Vagina (tissue), 2 donors: ENCODE measurements around the gene OPTC. TPM values are rescaled to one million over a fixed set of nuclear protein-coding genes. Genes with fewer than 3 reads are reported as not detected.
"Not testable (repeated sequence)": the region's sequence is repeated elsewhere in the genome, so short reads cannot be mapped to it uniquely, and the experiment has no call there.

Experiments used
- DNase-seq, 2 donors: peaks; one replicate each; pipeline ENCODE4 v3.0.0-alpha.2; 2017; ENCODE audit errors: extremely low spot score in 2 of 2
- H3K27ac ChIP-seq: fragments of 200-600 bp; sonication (generic); one replicate; pipeline ENCODE4 v1.5.1; 2019
- H3K27me3 ChIP-seq: fragments of 200-600 bp; sonication (generic); one replicate; pipeline ENCODE4 v1.5.1; 2019
- H3K36me3 ChIP-seq, 2 donors: fragments of 200-600 bp; sonication (generic); one replicate each; pipeline ENCODE4 v1.5.1; 2017 to 2019
- H3K4me1 ChIP-seq: fragments of 200-600 bp; sonication (generic); one replicate; pipeline ENCODE4 v1.5.1; 2019
- H3K4me3 ChIP-seq, 2 donors: fragments of 200-600 bp; sonication (generic); 1 replicate in 1 of 2; 2 replicates in 1 of 2; pipeline ENCODE4 v1.5.1; 2016 to 2019
- H3K9me3 ChIP-seq: fragments of 200-600 bp; sonication (generic); one replicate; pipeline ENCODE4 v1.5.1; 2019
- POLR2A ChIP-seq, 2 donors: fragments of 450-650 bp; IDR thresholded peaks; one replicate each; pipeline ENCODE4 v1.6.1; 2017; ENCODE audit warnings: antibody characterized with exemption in 2 of 2, mild to moderate bottlenecking in 2 of 2, moderate library complexity in 2 of 2
- POLR2AphosphoS5 ChIP-seq, 2 donors: sonication (generic); formaldehyde crosslinking; IDR thresholded peaks; one replicate each; pipeline ENCODE4 v1.9.0; 2017; ENCODE audit warnings: antibody characterized with exemption in 2 of 2, mild to moderate bottlenecking in 2 of 2, low read depth in 1 of 2; ENCODE audit not compliant: insufficient read depth in 1 of 2
- intact Hi-C: fragments of 100-400 bp; cut with DNase I; formaldehyde crosslinking; loops from one replicate; pipeline ENCODE4 v1.15.1; 2023
- total RNA-seq: library from RNA; depleted of rRNA; stranded (reverse); fragments of >200 nt; gene quantifications from one replicate; pipeline ENCODE4 v1.2.3, GENCODE V29; 2016
- TF ChIP-seq, protein P1 (sequence below), 3 experiments: fragments of 450-650 bp in 2 of 3; fragments of 200-600 bp in 1 of 3; sonication (generic) in 1 of 3; IDR thresholded peaks; one replicate each; pipeline ENCODE4 v1.5.1; 2017 to 2019; ENCODE audit warnings: antibody characterized with exemption in 3 of 3, mild to moderate bottlenecking in 2 of 3, moderate library complexity in 2 of 3

The OPTC gene
- total RNA-seq, 1 donor from 2014 or later: not detected

DNA sequence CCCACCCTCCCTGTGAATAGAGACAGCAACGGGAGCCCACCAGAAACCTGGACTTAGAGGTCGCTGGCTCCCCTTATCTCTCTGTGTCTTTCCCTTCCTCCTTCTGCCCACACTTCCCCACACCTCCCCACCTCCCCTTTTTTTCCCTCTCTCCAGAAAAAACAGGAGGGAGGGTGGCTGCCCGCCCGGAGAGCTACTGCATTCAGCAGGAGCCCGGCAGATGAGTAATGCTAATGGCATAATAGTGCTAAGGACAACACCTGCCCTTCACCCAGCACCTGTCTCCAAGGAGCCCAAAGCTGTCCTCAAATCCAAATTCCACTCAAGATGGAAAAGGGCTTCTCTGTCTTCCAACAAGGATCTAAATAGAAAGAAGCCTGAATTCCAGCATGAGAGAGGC, 29.7 kb upstream of the OPTC start:
- peak overlapping the region; percentile 95 for H3K27ac ChIP-seq
- no peak for TF ChIP-seq POLR2AphosphoS5 (IDR thresholded peaks at IDR 0.05; ENCODE audit: insufficient read depth in 1 of 2, low read depth in 1 of 2)
- TF ChIP-seq, protein P1, sequence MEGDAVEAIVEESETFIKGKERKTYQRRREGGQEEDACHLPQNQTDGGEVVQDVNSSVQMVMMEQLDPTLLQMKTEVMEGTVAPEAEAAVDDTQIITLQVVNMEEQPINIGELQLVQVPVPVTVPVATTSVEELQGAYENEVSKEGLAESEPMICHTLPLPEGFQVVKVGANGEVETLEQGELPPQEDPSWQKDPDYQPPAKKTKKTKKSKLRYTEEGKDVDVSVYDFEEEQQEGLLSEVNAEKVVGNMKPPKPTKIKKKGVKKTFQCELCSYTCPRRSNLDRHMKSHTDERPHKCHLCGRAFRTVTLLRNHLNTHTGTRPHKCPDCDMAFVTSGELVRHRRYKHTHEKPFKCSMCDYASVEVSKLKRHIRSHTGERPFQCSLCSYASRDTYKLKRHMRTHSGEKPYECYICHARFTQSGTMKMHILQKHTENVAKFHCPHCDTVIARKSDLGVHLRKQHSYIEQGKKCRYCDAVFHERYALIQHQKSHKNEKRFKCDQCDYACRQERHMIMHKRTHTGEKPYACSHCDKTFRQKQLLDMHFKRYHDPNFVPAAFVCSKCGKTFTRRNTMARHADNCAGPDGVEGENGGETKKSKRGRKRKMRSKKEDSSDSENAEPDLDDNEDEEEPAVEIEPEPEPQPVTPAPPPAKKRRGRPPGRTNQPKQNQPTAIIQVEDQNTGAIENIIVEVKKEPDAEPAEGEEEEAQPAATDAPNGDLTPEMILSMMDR (IDR thresholded peaks at IDR 0.05): no peak
- no peak for TF ChIP-seq POLR2A (IDR thresholded peaks at IDR 0.05)
- H3K27me3 ChIP-seq: no peaks in the 10 kb centered on the region
- peaks cover 41% of the 10 kb centered on the region for H3K4me1 ChIP-seq
- intact Hi-C loops: no loop called here
- no peak for DNase-seq
- H3K9me3 ChIP-seq: no peaks in the 10 kb centered on the region
- no peak overlapping the region for H3K4me3 ChIP-seq
- no peaks in the 10 kb centered on the region for H3K36me3 ChIP-seq

DNA sequence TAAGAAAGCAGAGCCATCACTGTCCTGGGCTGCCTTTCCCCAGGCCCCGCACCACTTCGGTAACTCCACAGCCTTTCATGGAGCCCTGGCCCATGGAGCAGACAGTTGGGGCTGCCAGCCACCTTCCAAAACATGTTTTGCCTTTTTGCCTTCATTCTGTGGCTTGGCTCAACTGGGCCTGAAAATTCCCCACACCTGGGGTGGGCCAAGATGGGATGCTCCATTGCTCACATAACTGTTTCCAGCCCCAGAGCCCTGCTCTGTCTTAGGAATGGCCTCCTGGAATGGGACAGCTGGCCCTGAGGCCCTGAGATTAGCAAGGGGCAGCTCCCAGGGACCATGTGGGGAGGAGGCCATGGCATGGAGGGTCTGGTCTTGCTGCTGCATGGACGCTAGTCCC, 29.2 kb upstream of the OPTC start:
- Histone ChIP-seq H3K36me3 (no peaks in the 10 kb centered on the region), H3K4me3 (no peak overlapping the region), H3K4me1 (peaks cover 41% of the 10 kb centered on the region), H3K9me3 (no peaks in the 10 kb centered on the region), H3K27me3 (no peaks in the 10 kb centered on the region), H3K27ac (peak overlapping the region; percentile 95)
- intact Hi-C loops: loop anchor here (5.0 kb wide), 1 partner anchor 187 kb away; no protein-coding TSS in a partner anchor
- no peak for DNase-seq
- TF ChIP-seq, protein P1 (IDR thresholded peaks at IDR 0.05): no peak
- TF ChIP-seq POLR2A (IDR thresholded peaks at IDR 0.05) (no peak), POLR2AphosphoS5 (IDR thresholded peaks at IDR 0.05; ENCODE audit: insufficient read depth in 1 of 2, low read depth in 1 of 2) (no peak)

DNA sequence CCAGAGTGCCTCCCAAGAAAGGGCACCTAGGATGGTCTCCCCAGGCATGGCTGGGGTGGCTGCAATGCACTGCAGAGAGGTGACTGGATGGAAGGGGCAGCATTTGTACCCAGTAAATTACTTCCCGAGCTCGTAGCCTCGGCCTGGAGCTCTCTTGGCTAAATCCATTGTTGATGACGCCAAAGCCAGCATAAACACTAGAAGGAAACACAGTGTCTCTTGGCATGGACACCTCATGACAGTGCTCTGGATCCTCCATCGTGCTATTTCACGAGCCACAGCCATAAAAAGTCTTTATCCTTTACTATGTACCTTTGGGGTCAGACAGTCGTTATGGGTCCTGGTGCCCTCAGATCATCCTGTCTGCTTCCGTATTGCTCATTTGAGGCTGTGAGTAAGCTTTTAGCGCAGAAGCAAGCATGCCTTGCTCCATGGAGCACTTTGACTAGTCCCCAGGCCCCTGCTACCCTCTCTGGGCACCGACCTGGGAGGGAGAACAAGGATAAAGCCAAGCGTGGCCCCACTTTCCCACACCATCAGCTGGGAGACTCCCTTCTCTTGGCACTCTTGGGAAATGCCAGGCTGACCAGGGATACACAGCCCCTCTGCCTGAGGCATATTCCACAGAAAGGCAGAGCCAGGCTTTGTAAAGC, 28.7 kb upstream of the OPTC start:
- no peaks in the 10 kb centered on the region for H3K9me3 ChIP-seq
- no peak overlapping the region for H3K4me3 ChIP-seq
- peaks cover 41% of the 10 kb centered on the region for H3K4me1 ChIP-seq
- no peak for TF ChIP-seq POLR2A (IDR thresholded peaks at IDR 0.05)
- TF ChIP-seq POLR2AphosphoS5 (IDR thresholded peaks at IDR 0.05; ENCODE audit: insufficient read depth in 1 of 2, low read depth in 1 of 2): peak; percentile 61 to 62
- intact Hi-C loops: loop anchor here (5.0 kb wide), 1 partner anchor 188 kb away; no protein-coding TSS in a partner anchor
- H3K27ac ChIP-seq: peak overlapping the region; percentile 95
- H3K27me3 ChIP-seq: no peaks in the 10 kb centered on the region
- no peaks in the 10 kb centered on the region for H3K36me3 ChIP-seq
- DNase-seq: no peak

DNA sequence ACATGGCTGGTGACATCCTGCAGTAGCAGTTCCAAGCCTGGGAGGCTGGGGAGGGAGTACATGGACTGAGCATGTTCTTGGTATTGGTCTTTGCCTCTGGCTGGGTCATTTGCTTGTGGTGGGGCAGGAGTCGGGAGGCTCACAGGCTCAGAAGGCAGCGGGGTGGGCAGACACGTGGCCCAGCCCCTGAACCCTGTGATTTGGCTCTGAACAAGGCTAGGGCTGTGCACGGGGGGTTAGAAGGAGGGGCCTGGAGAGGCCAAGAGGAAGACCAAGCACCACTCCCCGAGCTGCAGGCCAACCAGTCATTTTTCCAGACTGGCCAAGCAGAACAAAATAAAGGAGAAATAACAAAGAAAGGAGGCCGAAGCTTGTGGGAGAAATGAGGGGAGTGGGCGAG, 28.0 kb upstream of the OPTC start:
- Histone ChIP-seq H3K27me3 (no peaks in the 10 kb centered on the region), H3K4me1 (peaks cover 41% of the 10 kb centered on the region), H3K27ac (peak overlapping the region; percentile 95), H3K36me3 (no peaks in the 10 kb centered on the region), H3K9me3 (no peaks in the 10 kb centered on the region), H3K4me3 (no peak overlapping the region)
- DNase-seq: no peak
- intact Hi-C loops: loop anchor here (5.0 kb wide), 1 partner anchor 189 kb away; no protein-coding TSS in a partner anchor
- TF ChIP-seq POLR2AphosphoS5 (IDR thresholded peaks at IDR 0.05; ENCODE audit: insufficient read depth in 1 of 2, low read depth in 1 of 2) (peak in 1 of 2 donors; percentile 60), POLR2A (IDR thresholded peaks at IDR 0.05) (no peak)
- TF ChIP-seq, protein P1 (IDR thresholded peaks at IDR 0.05): no peak

DNA sequence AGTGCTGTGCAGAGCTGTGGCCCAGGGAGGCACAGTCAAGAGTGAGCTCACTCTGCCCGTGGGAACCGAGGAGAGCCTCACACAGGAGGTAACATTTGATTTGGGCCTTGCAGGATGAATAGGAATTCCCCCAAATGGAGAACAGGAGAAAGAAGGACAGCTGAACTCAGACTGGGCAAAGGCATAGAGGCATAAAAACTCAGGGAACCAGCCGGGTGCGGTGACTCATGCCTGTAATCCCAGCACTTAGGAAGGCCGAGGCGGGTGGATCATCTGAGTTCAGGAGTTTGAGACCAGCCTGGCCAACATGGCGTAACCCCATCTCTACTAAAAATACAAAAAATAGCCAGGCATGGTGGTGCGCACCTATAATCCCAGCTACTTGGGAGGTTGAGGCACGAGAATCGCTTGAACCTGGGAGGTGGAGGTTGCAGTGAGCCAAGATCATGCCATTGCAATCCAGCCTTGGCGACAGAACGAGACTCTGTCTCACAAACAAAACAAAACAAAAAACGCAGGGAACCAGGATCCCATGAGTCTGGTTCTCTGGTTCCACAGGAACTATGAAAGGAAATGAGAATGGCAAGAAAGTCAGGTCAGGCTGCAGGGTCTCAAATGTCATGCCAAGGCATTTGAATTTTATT, 26.9 kb upstream of the OPTC start:
- H3K4me3 ChIP-seq, H3K9me3 ChIP-seq, H3K36me3 ChIP-seq, H3K27me3 ChIP-seq, DNase-seq: not testable (repeated sequence)
- intact Hi-C loops: loop anchor here (5.0 kb wide), 1 partner anchor 190 kb away; no protein-coding TSS in a partner anchor
- peaks cover 41% of the 10 kb centered on the region for H3K4me1 ChIP-seq
- H3K27ac ChIP-seq: peak overlapping the region; percentile 95

DNA sequence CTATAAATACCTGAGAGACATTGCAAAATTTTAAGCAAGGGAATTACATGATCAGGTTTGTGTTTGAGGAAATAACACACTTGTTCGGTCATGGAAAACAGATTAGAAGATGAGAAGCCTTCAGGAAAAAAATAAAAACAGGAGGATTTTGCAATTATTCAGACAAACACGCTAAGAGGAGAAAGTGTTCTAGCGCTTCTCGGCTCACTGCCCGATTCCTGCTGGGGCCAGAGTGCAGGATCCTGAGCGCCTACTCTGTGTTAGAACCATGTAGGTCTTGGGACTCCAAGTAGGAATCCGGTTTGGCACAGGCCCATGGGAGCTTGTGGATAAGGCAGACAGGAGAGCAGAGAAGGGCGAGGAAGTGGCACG, 26.4 kb upstream of the OPTC start:
- Histone ChIP-seq H3K4me3 (no peak overlapping the region), H3K27me3 (no peaks in the 10 kb centered on the region), H3K36me3 (no peaks in the 10 kb centered on the region), H3K27ac (peak overlapping the region; percentile 95), H3K4me1 (peaks cover 41% of the 10 kb centered on the region), H3K9me3 (no peaks in the 10 kb centered on the region)
- TF ChIP-seq POLR2AphosphoS5 (IDR thresholded peaks at IDR 0.05; ENCODE audit: insufficient read depth in 1 of 2, low read depth in 1 of 2) (peak; percentile 53 to 90), POLR2A (IDR thresholded peaks at IDR 0.05) (no peak)
- TF ChIP-seq, protein P1 (IDR thresholded peaks at IDR 0.05): no peak
- DNase-seq: no peak
- intact Hi-C loops: loop anchor here (5.0 kb wide), 1 partner anchor 190 kb away; no protein-coding TSS in a partner anchor
